HG02642 (cell line): Measurements from ENCODE around the gene ATXN1.

Source experiments
- ATAC-seq: cut with Tn5 transposase; IDR thresholded peaks from one replicate; pipeline ENCODE4 v1.9.1; 2021; ENCODE audit warnings: mild to moderate bottlenecking; ENCODE audit not compliant: unreplicated experiment, poor library complexity

Gene ATXN1

DNA sequence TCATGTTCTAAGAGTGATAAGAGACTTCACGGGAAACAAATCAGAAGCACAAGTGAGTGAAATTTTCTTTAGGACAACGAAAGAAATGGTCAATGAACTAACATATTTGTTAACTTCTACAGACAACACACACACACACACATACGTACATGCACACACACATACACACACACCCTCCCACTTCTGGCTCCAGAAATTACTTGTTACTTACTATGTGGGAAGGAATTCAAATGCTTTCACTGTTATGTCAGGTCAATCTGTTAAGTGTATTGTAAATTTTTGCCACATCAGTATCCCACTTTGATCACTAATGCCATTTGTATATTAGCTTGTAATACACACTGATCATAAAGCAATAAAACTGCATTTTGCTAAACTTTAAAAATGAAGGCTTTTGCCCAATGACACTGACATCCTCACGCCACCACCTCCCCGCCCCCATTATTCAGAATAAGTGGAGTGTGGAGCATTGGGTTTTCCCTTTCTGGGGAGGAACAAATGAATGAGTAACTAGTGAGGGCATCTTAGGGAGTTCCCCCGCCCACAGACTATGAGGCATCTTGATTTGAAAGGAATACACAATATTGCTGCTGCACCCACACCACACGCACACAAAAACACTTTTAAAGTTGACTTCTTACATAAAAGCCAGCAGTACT lies 76.2 kb downstream of the ATXN1 start:
- peak; percentile 70 for ATAC-seq

GRCh38 chr6:16684195-16684689 lies 77.0 kb downstream of the ATXN1 start:
- ATAC-seq = no peak

- ATAC-seq = no peak
Observed at GRCh38 chr6:16683641-16684194, 77.5 kb downstream of the ATXN1 start.

DNA sequence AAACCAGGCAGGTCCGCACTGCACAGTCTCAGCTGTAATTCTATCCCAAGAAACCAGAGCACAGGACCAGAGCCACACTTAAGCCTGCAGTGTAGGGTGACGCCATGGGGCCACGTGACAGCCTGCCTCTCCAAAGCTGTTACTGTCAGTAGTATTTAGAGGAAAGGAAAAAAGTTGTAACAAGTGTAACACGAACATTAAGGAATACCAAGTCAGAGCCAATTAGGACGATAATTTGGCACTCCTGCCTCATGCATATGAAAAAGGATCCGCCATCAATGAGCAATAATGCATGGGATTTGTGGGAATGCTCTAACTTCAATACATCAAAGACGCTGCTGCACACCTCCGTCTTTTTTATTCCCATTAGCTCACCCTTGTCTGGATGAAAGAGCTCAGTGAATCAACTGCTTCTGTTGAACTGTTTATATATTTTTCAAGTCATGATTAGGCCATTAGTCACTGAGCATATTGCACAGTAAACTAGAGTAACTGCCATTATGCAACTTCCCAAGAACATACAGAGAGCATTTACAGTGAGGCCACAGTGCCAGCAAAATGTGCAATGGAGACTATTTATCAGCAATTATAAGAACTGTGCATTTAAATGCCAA lies 79.9 kb downstream of the ATXN1 start:
- ATAC-seq = no peak

DNA sequence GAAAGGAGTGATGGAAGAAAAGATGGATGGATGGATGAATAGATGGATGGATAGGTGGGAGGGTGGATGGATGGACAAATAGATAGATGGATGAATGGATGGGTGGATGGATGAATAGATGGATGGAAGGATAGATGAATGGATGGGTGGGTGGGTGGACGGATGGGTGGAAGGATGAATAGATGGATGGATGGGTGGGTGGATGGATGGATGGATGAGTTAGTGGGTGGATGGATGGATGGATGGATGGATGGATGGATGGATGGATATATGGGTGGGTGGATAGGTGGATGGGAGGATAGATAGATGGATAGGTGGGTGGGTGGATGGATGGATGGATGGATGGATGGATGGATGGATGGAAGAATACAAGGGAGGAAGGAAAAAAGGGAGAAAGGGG lies 82.2 kb downstream of the ATXN1 start:
- ATAC-seq = no peak

DNA sequence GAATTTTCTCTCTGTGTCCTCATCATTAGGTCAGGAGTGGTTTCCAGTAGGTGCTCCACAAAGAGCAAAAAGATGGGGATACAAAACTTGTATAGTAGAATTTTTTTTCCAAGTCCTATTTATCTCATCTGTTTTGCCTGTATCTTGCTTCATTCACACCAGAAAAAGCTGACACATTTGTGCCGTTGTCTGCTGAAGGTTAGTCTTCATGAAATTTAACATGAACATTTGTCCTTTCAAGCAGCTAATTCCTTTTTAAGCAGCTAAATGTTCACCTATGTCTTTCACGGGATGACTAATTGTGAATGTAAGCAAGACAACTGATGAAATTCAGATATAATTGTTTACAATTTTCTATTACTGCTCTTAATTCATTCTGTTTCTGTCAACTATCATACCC lies 83.8 kb downstream of the ATXN1 start:
- no peak for ATAC-seq

DNA sequence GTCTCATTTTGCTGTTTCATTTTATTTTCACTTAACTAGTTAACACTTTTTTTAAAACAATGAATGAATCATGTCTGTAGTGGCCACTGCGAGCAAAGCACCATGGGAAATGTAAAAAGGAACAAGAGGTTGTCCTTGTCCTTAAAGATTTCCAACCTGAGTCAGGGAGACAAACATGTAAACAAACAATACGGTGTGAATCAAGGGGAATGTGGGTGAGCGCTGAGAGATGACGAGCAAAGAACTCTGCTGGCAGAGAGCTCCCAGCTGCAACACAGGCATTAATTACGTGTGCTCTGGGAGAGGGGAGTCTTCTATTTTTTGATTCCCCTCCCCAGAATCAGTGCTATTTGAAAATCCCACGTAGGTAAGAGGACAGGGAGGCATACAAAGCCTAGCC lies 84.3 kb downstream of the ATXN1 start:
- no peak for ATAC-seq

GRCh38 chr6:16676376-16676775 lies 84.9 kb downstream of the ATXN1 start:
- ATAC-seq = no peak

GRCh38 chr6:16674801-16675392 lies 86.4 kb downstream of the ATXN1 start:
- no peak for ATAC-seq

DNA sequence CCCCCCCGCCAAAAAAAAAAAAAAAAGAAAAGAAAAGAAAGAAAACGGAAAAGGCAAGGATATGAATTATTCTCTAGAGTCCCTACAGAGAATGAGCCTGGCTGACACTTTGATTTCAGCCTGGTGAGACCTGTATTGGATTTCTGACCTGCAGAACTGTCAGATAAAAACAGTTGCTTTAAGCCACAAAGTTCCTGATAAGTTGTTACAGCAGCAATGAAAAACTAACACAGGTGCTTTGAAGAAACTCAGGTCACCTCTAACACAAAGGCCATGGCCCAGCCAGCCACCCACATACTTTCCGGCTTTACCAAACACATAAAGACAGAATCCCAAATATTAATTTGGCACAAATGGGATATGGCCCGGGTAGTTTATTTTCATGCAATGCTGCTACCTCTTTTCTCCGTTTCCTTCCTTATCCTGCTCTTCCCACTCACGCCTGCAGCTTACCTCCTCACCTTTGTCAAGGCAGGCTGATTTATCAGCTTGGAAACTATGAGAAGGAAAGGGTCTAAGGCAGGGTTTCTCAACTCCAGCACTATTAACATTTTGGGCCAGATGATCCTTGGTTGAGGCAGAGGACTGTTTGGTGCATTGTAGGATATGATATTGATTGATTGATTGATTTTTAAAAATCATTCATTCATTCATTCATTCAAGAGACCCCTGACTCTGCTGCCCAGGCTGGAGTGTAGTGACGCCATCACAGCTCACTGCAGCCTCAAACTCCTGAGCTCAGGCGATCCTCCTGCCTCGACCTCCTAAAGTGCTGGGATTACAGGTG lies 88.1 kb downstream of the ATXN1 start:
- ATAC-seq = no peak

- ATAC-seq = no peak
Observed at GRCh38 chr6:16671302-16672289, 89.7 kb downstream of the ATXN1 start.

DNA sequence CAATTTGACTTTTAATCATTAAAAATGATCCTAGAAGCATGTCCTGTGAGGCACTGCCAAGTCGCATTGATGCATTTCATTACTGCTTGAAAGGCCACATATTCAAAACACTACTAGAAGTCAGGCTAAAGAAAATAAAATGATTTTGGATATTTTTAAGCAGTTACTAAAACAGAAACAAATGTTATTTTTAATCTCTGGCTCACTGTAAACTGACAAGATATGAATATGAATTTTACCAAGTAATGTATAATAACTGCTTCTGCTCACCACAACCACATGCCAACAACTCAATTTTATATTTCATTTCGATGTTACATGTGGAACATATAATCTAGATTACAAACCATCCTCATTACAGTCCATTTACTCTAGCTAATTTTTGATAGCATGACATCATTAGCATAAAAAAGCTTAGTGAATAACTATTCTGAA lies 90.6 kb downstream of the ATXN1 start:
- ATAC-seq = peak; percentile 55

GRCh38 chr6:16670183-16670582 lies 91.1 kb downstream of the ATXN1 start:
- peak; percentile 48 for ATAC-seq

DNA sequence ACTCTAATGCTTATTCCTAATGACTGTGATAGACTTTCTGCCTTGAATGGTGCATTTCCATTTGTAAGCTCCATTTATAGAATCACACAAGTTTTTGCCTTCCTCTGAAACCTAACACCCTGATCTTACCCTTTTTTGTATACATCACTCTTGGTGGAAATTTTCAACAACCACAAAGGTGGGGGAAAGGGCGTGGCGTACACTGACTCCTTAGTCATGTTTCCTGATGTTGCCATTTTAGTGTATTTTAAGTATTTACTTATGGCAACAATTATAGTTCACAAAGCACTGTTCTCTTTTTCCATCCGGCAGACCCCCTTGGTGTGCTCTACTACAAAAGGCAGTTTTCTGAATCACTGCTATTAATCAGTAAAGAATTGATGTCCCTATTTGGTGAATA lies 92.0 kb downstream of the ATXN1 start:
- no peak for ATAC-seq

DNA sequence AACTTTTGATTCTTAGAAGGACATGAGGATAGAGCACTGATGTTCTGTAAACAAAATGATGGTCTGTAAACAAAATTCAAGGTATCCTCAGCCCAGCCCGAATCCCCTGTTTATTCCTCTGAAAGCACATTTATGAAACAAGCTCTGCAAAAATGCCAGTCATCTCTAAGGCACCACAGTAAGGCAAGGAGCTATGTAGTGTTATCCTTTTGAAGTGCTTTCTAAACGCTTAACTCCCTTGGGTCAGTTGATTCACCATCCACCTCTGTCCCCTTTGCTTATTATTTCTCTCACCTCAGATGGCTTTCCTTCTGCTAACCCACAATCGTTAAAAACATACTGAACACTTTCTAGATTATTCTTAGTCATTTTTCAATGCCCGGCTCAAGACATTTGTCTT lies 93.8 kb downstream of the ATXN1 start:
- no peak for ATAC-seq

DNA sequence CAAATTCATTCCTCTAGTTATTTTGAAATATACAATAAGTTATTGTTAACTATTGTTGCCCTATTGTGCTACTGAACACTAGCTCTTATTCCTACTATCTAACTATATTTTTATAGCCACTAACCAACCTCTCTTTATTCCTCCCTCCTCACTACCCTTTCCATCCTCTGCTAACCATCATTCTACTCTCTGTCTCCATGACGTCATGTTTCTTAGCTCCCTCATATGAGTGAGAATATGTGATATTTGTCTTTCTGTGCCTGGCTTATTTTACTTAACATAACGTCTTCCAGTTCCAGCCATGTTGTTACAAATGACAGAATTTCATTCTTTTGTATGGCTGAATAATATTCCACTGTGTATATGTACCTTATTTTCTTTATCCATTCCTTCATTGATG lies 95.3 kb downstream of the ATXN1 start:
- no peak for ATAC-seq

DNA sequence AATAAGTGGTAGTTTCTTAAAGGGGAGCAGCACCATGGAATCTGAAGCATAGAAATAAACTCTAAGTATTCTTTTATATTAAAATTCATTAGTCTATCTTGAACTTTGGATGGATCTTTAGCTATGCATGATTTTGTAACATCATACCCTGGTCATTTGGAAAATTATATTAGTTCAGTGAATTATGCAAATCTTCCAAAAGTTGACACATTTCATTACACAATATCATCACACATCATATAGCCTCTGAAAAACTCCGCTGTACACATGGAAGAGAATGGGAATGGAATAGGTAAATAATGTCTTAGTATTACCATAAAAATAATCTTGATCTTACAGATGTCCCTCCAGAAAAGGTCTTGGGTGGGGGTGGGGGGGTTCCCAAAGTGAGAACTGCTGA lies 96.1 kb downstream of the ATXN1 start:
- ATAC-seq = no peak

GRCh38 chr6:16663901-16664300 lies 97.4 kb downstream of the ATXN1 start:
- ATAC-seq = no peak

DNA sequence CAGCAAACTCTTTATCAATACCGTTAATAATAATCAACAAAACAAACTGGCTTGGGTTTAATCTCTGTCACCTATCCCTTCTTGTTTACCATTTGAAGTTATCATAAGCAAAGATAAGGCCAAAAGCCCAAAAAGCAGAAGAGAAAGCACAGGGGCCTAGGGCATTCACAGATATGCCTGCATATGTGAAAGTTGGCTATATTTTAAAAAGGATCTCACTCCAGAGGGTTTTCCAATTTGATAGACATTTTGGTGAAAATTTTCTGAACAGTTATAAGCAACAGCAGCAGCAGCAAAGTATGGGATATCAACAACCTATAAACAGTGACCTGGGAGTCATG lies 101.1 kb downstream of the ATXN1 start:
- ATAC-seq = no peak
